ENCODE data around the gene NRP1. TPM values are rescaled to one million over a fixed set of nuclear protein-coding genes. Genes with fewer than 3 reads are reported as not detected.

Gene NRP1
- total RNA-seq, 4 donors from 2014 or later: 20.4 to 29.0 (median 22.1) TPM

- DNase-seq: no peak
- Histone ChIP-seq H3K4me3 (no peak overlapping the region), H3K27ac (no peak overlapping the region), H3K27me3 (no peaks in the 10 kb centered on the region), H3K4me1 (no peaks in the 10 kb centered on the region), H3K36me3 (no peaks in the 10 kb centered on the region), H3K9me3 (no peaks in the 10 kb centered on the region)
- ATAC-seq: no peak
- in situ Hi-C loops (cut with MboI; ENCODE audit: low sequenced_read_pairs in 4 of 4): no loop called here
- intact Hi-C loops (cut with DNase I; ENCODE audit: low total_unique reads): no loop called here
- TF ChIP-seq POLR2A (IDR thresholded peaks at IDR 0.05) (no peak), CTCF (IDR thresholded peaks at IDR 0.05 in 4 of 5, conservative IDR thresholded peaks at IDR 0.05 in 1 of 5) (no peak)
These were observed 198.2 kb downstream of the NRP1 start for GRCh38 chr10:33136271-33136670.

GRCh38 chr10:33134011-33134751 is 200.3 kb downstream of the NRP1 start:
- ATAC-seq (peak; percentile 91 to 97), DNase-seq (peak; percentile 35 to 65)
- intact Hi-C loops (cut with DNase I; ENCODE audit: low total_unique reads) (no loop called here), in situ Hi-C loops (cut with MboI; ENCODE audit: low sequenced_read_pairs in 4 of 4) (no loop called here)
- Histone ChIP-seq H3K4me1 (no peaks in the 10 kb centered on the region), H3K9me3 (no peaks in the 10 kb centered on the region), H3K36me3 (no peaks in the 10 kb centered on the region), H3K27ac (peak overlapping the region in 1 of 4 donors; percentile 52), H3K27me3 (no peaks in the 10 kb centered on the region), H3K4me3 (no peak overlapping the region)
- TF ChIP-seq POLR2A (IDR thresholded peaks at IDR 0.05): no peak
- TF ChIP-seq CTCF (IDR thresholded peaks at IDR 0.05 in 4 of 5, conservative IDR thresholded peaks at IDR 0.05 in 1 of 5): no peak

- Histone ChIP-seq H3K36me3 (no peaks in the 10 kb centered on the region), H3K4me3 (no peak overlapping the region), H3K4me1 (no peaks in the 10 kb centered on the region), H3K27ac (no peak overlapping the region), H3K27me3 (no peaks in the 10 kb centered on the region), H3K9me3 (no peaks in the 10 kb centered on the region)
- in situ Hi-C loops (cut with MboI; ENCODE audit: low sequenced_read_pairs in 4 of 4) (no loop called here), intact Hi-C loops (cut with DNase I; ENCODE audit: low total_unique reads) (no loop called here)
- DNase-seq (no peak), ATAC-seq (no peak)
- TF ChIP-seq POLR2A (IDR thresholded peaks at IDR 0.05) (no peak), CTCF (IDR thresholded peaks at IDR 0.05 in 4 of 5, conservative IDR thresholded peaks at IDR 0.05 in 1 of 5) (no peak)
These were observed 200.9 kb downstream of the NRP1 start for GRCh38 chr10:33133557-33133956.

- DNase-seq (no peak), ATAC-seq (no peak)
- H3K27ac ChIP-seq: no peak overlapping the region
- H3K27me3 ChIP-seq: no peaks in the 10 kb centered on the region
- no peaks in the 10 kb centered on the region for H3K9me3 ChIP-seq
- no peaks in the 10 kb centered on the region for H3K36me3 ChIP-seq
- intact Hi-C loops (cut with DNase I; ENCODE audit: low total_unique reads) (no loop called here), in situ Hi-C loops (cut with MboI; ENCODE audit: low sequenced_read_pairs in 4 of 4) (no loop called here)
- H3K4me1 ChIP-seq: no peaks in the 10 kb centered on the region
- TF ChIP-seq CTCF (IDR thresholded peaks at IDR 0.05 in 4 of 5, conservative IDR thresholded peaks at IDR 0.05 in 1 of 5): no peak
- TF ChIP-seq POLR2A (IDR thresholded peaks at IDR 0.05): no peak
- H3K4me3 ChIP-seq: no peak overlapping the region
These were observed 201.8 kb downstream of the NRP1 start for GRCh38 chr10:33132626-33133025.

- no peaks in the 10 kb centered on the region for H3K27me3 ChIP-seq
- ATAC-seq (no peak), DNase-seq (no peak)
- intact Hi-C loops (cut with DNase I; ENCODE audit: low total_unique reads): no loop called here
- no peak overlapping the region for H3K27ac ChIP-seq
- in situ Hi-C loops (cut with MboI; ENCODE audit: low sequenced_read_pairs in 4 of 4): no loop called here
- H3K36me3 ChIP-seq: no peaks in the 10 kb centered on the region
- no peak for TF ChIP-seq POLR2A (IDR thresholded peaks at IDR 0.05)
- no peak for TF ChIP-seq CTCF (IDR thresholded peaks at IDR 0.05 in 4 of 5, conservative IDR thresholded peaks at IDR 0.05 in 1 of 5)
- H3K9me3 ChIP-seq: no peaks in the 10 kb centered on the region
- H3K4me1 ChIP-seq: no peaks in the 10 kb centered on the region
- H3K4me3 ChIP-seq: no peak overlapping the region
These were observed 204.5 kb downstream of the NRP1 start for GRCh38 chr10:33129996-33130386.
